ENCODE results near the gene VPS45. TPM values are rescaled to one million over a fixed set of nuclear protein-coding genes. Genes with fewer than 3 reads are reported as not detected.

The VPS45 gene
- polyA plus RNA-seq, 3 donors: 36.0 to 41.9 (median 36.8) TPM

DNA sequence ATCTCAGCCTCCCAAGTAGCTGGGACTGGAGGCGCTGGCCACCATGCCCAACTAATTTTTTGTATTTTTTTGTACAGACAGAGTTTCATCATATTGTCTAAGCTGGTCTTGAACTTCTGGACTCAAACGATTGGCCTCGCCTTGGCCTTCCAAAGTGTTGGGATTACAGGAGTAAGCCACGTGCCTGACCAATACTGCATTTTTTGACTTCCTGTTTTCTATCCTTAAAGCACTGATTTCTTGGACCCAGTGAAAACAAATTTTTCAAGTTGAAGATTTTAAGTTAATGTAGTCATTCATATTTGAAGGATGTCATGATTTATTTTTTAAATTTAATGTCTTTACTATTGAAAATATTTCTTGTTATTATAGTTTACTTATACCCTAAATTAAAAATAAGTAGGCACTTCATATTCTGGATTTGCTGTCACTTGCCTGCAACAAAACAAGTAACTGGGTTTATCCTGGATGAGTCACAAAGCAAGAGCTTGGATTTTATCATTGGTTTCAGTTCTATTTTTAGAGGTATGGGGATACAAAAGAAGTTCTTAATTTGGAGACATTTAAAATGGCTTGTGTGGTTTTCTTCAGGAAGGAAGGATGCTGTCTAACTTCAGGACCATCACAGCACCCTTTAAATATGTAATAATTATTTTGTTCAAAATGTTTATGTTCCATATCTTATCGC, 2.2 kb upstream of the VPS45 start:
- no peaks in the 10 kb centered on the region for H4K20me1 ChIP-seq (ENCODE audit: insufficient read depth, low read length)
- peaks cover 22% of the 10 kb centered on the region for H3K79me2 ChIP-seq (ENCODE audit: insufficient read depth, low read length)
- H3K27me3 ChIP-seq (ENCODE audit: control insufficient read depth in 2 of 2, insufficient read depth in 2 of 2, low read length in 2 of 2): no peaks in the 10 kb centered on the region
- H3K9ac ChIP-seq (ENCODE audit: insufficient read depth, low read length, poor library complexity, severe bottlenecking): no peak overlapping the region
- Mint-ChIP-seq H3K27ac (no peak overlapping the region), H3K36me3 (peaks cover 11 to 15% of the 10 kb centered on the region in 2 donors), H3K4me1 (peaks cover 37% of the 10 kb centered on the region), H3K4me3 (no peak overlapping the region), H3K9me3 (peaks cover 0 to 3% (median 0%) of the 10 kb centered on the region in 7 donors), H3K27me3 (ENCODE audit: low read depth in 3 of 3) (peaks cover 2 to 5% (median 3%) of the 10 kb centered on the region in 3 donors)
- TF ChIP-seq, protein P1, sequence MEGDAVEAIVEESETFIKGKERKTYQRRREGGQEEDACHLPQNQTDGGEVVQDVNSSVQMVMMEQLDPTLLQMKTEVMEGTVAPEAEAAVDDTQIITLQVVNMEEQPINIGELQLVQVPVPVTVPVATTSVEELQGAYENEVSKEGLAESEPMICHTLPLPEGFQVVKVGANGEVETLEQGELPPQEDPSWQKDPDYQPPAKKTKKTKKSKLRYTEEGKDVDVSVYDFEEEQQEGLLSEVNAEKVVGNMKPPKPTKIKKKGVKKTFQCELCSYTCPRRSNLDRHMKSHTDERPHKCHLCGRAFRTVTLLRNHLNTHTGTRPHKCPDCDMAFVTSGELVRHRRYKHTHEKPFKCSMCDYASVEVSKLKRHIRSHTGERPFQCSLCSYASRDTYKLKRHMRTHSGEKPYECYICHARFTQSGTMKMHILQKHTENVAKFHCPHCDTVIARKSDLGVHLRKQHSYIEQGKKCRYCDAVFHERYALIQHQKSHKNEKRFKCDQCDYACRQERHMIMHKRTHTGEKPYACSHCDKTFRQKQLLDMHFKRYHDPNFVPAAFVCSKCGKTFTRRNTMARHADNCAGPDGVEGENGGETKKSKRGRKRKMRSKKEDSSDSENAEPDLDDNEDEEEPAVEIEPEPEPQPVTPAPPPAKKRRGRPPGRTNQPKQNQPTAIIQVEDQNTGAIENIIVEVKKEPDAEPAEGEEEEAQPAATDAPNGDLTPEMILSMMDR (IDR thresholded peaks at IDR 0.05): no peak
- no peaks in the 10 kb centered on the region for H3K9me3 ChIP-seq (replicated peaks in 1 of 2; ENCODE audit: control insufficient read depth in 1 of 2, insufficient read depth in 1 of 2, low read length in 2 of 2)
- no peak overlapping the region for H3K4me2 ChIP-seq (replicated peaks; ENCODE audit: extremely low read depth, low read length, poor library complexity, severe bottlenecking)
- 80% methylated on average over 1 of the region's 5 CpGs for WGBS (ENCODE audit: insufficient coverage)
- H3K36me3 ChIP-seq (replicated peaks in 1 of 2; ENCODE audit: control insufficient read depth in 1 of 2, insufficient read depth in 2 of 2, low read length in 2 of 2): peaks cover 0 to 8% of the 10 kb centered on the region in 2 donors
- H3K4me3 ChIP-seq (replicated peaks in 1 of 3; ENCODE audit: low read depth in 2 of 3, low read length in 3 of 3): no peak overlapping the region
- no peak overlapping the region for H3K27ac ChIP-seq (ENCODE audit: low read depth in 1 of 2, low read length in 2 of 2)
- peaks cover 28 to 40% of the 10 kb centered on the region in 2 donors for H3K4me1 ChIP-seq (ENCODE audit: control insufficient read depth in 1 of 2, insufficient read depth in 2 of 2, low read length in 2 of 2)
- intact Hi-C loops (cut with micrococcal nuclease): no loop called here
- DNase-seq: peak in 2 of 3 donors; percentile 42 to 65
- H2AFZ ChIP-seq (ENCODE audit: insufficient read depth, low read depth, low read length, poor library complexity, severe bottlenecking): no peak overlapping the region

DNA sequence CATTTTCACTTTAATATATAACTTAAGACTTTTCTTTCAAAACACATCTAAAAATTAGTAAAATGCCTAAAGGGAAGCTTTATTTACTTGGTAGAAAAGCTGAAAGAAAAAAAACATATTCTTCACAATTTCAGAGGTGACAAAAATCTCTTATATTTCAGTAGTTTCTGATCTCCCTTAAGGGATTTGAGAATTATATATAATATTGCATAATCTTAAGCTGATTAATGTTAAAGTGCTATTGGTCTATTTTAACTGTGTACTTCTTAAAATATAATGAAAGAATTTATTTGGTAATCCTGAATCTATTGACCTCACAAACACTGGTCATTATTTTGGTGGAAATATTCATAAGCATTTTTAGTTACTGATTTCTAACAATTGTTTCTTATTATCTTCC, 1.2 kb upstream of the VPS45 start:
- intact Hi-C loops (cut with micrococcal nuclease): no loop called here
- H3K4me1 ChIP-seq (ENCODE audit: control insufficient read depth in 1 of 2, insufficient read depth in 2 of 2, low read length in 2 of 2): peaks cover 28 to 40% of the 10 kb centered on the region in 2 donors
- peaks cover 37% of the 10 kb centered on the region for H3K4me1 Mint-ChIP-seq

More for the DNA sequence above, 1.2 kb upstream of the VPS45 start:
- TF ChIP-seq, protein P1 (IDR thresholded peaks at IDR 0.05): no peak
- peak overlapping the region; percentile 96 for H3K4me2 ChIP-seq (replicated peaks; ENCODE audit: extremely low read depth, low read length, poor library complexity, severe bottlenecking)
- no peaks in the 10 kb centered on the region for H3K27me3 ChIP-seq (ENCODE audit: control insufficient read depth in 2 of 2, insufficient read depth in 2 of 2, low read length in 2 of 2)
- H3K4me3 ChIP-seq (replicated peaks in 1 of 3; ENCODE audit: low read depth in 2 of 3, low read length in 3 of 3): peak overlapping the region; percentile 82 to 90 (median 89)
- H3K27me3 Mint-ChIP-seq (ENCODE audit: low read depth in 3 of 3): peaks cover 2 to 5% (median 3%) of the 10 kb centered on the region in 3 donors
- DNase-seq: no peak
- peaks cover 0 to 11% of the 10 kb centered on the region in 2 donors for H3K36me3 ChIP-seq (replicated peaks in 1 of 2; ENCODE audit: control insufficient read depth in 1 of 2, insufficient read depth in 2 of 2, low read length in 2 of 2)
- H3K9me3 ChIP-seq (replicated peaks in 1 of 2; ENCODE audit: control insufficient read depth in 1 of 2, insufficient read depth in 1 of 2, low read length in 2 of 2): no peaks in the 10 kb centered on the region
- peak overlapping the region; percentile 93 to 96 for H3K4me3 Mint-ChIP-seq
- H4K20me1 ChIP-seq (ENCODE audit: insufficient read depth, low read length): no peaks in the 10 kb centered on the region
- H3K27ac Mint-ChIP-seq: no peak overlapping the region
- H2AFZ ChIP-seq (ENCODE audit: insufficient read depth, low read depth, low read length, poor library complexity, severe bottlenecking): peak overlapping the region; percentile 95
- peaks cover 0 to 4% (median 0%) of the 10 kb centered on the region in 7 donors for H3K9me3 Mint-ChIP-seq
- no peak overlapping the region for H3K27ac ChIP-seq (ENCODE audit: low read depth in 1 of 2, low read length in 2 of 2)
- no peak overlapping the region for H3K9ac ChIP-seq (ENCODE audit: insufficient read depth, low read length, poor library complexity, severe bottlenecking)
- H3K79me2 ChIP-seq (ENCODE audit: insufficient read depth, low read length): peaks cover 22% of the 10 kb centered on the region
- peaks cover 12 to 17% of the 10 kb centered on the region in 2 donors for H3K36me3 Mint-ChIP-seq

All from CD14-positive monocyte (primary cell).